ENCODE results near the gene CARMIL3.

- no peak for TF ChIP-seq CTCF (IDR thresholded peaks at IDR 0.05)
- TF ChIP-seq POLR2A (IDR thresholded peaks at IDR 0.05), result no peak
Measured at GRCh38 chr14:24080142-24080530, 28.3 kb downstream of the CARMIL3 start.

All from right lobe of liver (tissue), 4 donors.